ENCODE measurements around the gene HSP90B1.

HSP90B1 gene

GRCh38 chr12:103994235-103994634 lies 64.0 kb downstream of the HSP90B1 start:
- no peak for ATAC-seq
- DNase-seq: no peak

DNA sequence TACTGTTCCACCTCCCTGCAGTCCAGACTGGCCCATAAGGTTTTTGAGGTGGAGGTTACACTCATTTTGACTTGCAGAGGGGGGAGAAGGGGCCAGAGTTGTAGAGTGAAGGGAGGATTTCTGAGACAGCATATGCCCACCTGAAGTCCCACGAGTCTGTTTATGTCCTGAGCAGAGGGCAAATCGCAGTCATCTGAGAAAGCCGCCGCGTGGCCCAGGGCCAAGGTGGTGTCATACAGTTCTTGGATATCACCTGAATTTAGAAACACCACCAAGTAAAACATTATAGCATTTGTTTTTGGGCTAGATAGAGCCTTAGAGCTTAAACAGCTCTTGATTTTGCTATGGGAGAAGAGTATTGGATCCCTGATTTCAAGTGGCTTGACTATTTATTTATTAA lies 66.4 kb downstream of the HSP90B1 start:
- H3K27ac Mint-ChIP-seq: peak overlapping the region in 1 of 2 donors; percentile 10
- no peaks in the 10 kb centered on the region for H3K9me3 Mint-ChIP-seq
- H3K27me3 Mint-ChIP-seq: peaks cover 21% of the 10 kb centered on the region
- DNase-seq (no peak), ATAC-seq (no peak)
- peaks cover 5% of the 10 kb centered on the region for H3K4me1 Mint-ChIP-seq
- no peak overlapping the region for H3K4me3 Mint-ChIP-seq

More at GRCh38 chr12:103994235-103994634, 64.0 kb downstream of the HSP90B1 start:
- peaks cover 2% of the 10 kb centered on the region for H3K27me3 Mint-ChIP-seq
- H3K4me3 Mint-ChIP-seq: no peak overlapping the region
- H3K9me3 Mint-ChIP-seq: no peaks in the 10 kb centered on the region
- no peak overlapping the region for H3K27ac Mint-ChIP-seq
- H3K4me1 Mint-ChIP-seq: no peaks in the 10 kb centered on the region

- ATAC-seq (no peak), DNase-seq (no peak)
- Mint-ChIP-seq H3K4me3 (no peak overlapping the region), H3K4me1 (peaks cover 5% of the 10 kb centered on the region), H3K27me3 (peaks cover 23% of the 10 kb centered on the region), H3K27ac (no peak overlapping the region), H3K9me3 (no peaks in the 10 kb centered on the region)
Observed at GRCh38 chr12:103997286-103997900, 67.2 kb downstream of the HSP90B1 start.

Data from stimulated activated naive CD8-positive, alpha-beta T cell treated with anti-CD3 and anti-CD28 coated beads, Interleukin-15, amount 100 ng/mL, for 72 hours (primary cell).